Stimulated activated CD8-positive, alpha-beta memory T cell treated with anti-CD3 and anti-CD28 coated beads, Interleukin-7, amount 100 ng/mL, for 48 hours (primary cell): ENCODE measurements around the gene CPT1A.
A peak's percentile ranks its signal among the peaks of the same experiment; 100 is the strongest.

Source experiments
- DNase-seq, 2 donors: peaks; one replicate each; pipeline ENCODE4 v3.0.0-alpha.2; 2020; ENCODE audit warnings: low read depth in 1 of 2; ENCODE audit errors: extremely low read depth in 1 of 2

CPT1A gene

DNA sequence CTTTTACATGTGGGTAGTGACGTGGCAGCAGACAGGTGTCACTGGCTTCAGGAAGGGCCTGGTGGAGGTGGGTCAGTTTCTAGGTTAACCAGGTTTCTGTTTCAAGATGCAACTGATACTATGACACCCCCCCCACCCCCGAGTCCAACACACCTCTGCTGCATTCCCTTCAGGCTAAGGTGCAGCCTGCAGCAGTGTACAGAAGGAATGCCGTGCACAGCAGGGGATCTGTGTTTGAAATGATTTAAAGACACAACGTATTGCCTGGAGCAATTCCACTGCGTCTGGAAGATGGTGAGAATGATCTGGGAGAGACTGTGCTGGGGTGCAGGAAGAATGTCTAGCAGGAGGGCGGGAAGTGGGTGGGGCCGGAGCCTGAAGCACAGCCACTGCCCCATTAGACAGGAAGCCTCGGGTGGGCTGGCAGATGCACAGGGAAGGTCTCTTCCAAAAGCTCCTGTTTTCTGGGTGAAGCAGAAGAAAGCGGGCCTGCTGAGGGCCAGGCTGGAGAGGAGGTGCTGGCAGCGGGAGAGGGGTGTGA is 78.5 kb downstream of the CPT1A start:
- no peak for DNase-seq

DNA sequence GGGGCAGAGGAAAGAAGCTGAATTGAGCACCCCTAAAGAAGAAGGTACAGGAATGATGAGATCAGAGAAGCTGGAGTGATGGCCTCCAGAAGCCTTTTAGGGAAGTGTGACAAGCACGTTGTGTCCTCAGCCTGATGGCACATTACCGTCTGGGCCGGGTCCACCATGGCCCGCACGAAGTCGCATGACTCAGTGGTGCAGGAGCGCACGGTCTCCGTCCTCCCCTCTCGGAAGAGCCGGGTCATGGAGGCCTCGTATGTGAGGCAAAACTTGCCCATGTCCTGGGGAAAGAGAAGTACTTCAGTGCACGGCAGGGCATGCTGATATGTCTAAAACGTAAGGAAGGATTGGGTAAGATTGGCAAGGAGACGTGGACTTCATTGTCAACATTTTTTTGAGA is 79.2 kb downstream of the CPT1A start:
- DNase-seq, result no peak

DNA sequence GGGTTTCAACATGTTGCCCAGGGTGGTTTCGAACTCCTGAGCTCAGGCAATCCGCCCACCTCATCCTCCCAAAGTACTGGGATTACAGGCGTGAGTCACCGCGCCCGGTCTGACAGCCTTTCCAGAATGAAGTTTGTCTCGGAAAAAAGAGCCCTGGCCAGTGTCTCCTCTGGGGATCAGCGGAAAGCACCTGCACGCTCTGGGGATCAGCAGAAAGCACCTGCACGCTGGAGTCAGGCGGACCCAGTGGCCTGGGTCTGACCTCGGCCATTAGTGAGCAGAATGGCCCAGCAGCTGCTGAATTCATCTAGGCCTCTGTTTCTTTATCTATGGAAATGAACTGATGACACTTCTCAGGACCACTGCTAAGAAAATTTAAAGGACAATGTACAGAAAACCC is 79.9 kb downstream of the CPT1A start:
- no peak for DNase-seq

DNA sequence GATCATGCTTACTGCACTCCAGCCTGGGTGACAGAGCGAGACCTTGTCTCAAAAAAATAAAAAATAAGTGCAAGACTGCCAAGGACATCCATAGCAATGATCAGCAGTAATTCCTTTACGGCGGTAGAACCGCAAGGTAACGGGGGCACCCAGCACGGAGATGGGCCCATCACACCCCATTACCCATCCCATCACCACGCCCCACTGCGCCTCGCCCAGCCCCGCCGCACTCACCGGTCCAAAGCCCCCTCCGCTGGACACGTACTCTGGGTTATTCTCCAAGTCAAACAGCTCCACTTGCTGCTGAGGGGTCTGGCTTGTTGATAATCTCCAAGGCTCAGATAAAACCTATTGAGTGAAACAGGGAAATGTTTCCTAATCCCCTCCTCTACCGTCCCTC is 81.7 kb downstream of the CPT1A start:
- no peak for DNase-seq

DNA sequence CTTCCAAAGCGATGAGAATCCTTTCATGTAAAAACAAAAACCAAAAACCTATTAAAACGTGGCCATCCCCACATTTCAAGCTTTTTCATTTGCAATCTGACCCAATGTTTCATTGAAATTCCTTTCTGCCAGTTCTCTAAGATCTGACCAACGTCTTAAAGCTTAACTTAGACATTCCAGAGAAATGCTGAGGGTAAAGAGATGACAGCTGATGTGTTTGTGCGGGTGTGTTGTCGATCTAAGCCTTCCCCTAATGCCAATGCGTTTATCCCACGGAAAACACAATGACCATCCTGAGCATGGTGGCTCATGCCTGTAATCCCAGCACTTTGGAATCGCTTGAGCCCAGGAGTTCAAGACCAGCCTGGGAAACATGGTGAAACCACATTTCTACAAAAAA is 84.0 kb downstream of the CPT1A start:
- DNase-seq, result no peak

DNA sequence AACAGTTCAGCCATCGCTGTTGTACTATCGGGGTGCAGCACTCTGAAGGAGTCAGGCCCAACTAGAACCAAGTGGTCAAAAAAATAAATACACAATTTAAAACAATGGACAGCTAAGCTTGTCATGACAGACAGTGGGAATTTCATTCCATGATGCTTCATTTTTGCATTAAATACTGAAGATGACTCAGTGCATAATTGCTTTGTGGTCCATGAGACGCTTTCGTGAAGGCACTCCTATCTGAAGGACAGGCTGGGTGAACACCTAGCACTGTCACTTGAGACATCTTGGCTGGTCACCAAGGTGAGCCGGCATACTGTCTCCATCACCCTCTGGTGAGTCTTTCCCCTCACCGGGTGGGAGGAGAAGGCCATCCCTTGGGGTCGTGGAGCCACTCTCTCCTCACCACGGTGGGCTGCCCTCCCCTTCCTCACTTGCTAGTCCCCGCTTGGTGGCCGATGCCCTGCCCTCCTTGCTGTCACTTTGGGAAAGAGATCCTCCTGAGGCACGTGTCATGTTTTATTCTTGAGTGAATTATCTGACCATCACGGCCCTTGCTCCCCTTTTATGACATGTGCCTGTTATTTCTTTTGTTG is 85.4 kb downstream of the CPT1A start:
- DNase-seq, result no peak

DNA sequence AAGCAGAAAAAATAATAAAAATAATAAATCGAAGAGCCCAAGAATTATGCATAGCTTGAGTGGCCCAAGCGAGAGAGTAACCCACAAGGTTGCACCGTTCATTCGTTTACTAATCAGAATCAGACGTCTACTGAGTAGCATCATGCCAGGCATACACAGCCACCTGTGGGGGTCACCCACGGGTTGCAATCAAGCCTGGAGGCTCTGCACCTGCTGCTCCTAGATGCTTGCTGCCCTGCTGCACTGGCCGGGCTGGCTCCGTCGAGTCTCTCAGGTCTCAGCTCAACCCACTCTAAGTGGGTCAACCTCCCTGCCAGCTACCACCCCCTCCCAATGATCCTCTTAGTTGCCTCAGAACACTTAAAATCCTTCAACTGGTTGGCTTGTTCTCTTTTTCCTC is 88.4 kb downstream of the CPT1A start:
- DNase-seq, result no peak

DNA sequence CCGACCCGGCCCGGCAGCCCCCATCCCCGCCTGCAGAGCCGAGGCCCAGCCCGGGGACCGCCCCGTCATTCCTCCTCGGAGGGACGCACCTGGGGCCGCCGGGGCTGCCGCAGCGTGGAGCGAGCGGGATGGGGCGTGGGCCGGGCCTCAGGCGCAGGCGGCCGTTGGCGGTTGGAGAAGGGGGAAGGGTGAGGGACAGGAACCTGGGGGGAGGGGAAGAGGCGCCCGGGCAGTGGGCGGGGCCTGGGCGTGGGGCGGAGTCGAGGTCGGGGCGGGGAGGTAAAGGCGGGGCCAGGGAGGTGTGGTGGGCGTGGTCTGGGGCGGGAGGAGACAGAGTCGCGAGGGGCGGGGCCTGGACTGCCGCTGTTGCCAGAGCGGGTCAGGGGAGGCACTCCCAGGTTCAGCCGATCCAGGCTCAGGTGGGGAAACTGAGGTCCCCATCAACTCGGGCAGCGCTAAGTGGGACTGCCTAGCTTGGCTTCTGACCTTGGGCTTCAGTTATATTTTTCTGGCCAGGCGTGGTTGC is 90.3 kb downstream of the CPT1A start, which contains the start of gene TESMIN:
Gene TESMIN, minus strand, starts transcription at position 190 of the 526 bp plus-strand sequence. CDS start 860 bp downstream, outside the sequence.
- DNase-seq, result peak; percentile 72 to 82

DNA sequence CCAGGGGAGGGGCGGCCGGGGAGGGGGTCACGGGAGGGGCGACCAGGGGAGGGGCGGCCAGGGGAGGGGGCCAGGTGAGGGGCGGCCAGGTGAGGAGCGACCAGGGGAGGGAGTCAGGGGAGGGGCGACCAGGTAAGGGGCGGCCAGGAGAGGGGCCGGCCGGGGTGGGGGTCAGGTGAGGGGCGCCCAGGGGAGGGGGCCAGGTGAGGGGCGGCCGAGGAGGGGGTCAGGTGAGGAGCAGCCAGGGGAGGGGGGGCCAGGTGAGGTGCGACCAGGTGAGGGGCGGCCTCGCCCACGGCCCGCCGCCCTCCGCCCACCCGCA is 90.8 kb downstream of the CPT1A start:
- DNase-seq, result no peak

DNA sequence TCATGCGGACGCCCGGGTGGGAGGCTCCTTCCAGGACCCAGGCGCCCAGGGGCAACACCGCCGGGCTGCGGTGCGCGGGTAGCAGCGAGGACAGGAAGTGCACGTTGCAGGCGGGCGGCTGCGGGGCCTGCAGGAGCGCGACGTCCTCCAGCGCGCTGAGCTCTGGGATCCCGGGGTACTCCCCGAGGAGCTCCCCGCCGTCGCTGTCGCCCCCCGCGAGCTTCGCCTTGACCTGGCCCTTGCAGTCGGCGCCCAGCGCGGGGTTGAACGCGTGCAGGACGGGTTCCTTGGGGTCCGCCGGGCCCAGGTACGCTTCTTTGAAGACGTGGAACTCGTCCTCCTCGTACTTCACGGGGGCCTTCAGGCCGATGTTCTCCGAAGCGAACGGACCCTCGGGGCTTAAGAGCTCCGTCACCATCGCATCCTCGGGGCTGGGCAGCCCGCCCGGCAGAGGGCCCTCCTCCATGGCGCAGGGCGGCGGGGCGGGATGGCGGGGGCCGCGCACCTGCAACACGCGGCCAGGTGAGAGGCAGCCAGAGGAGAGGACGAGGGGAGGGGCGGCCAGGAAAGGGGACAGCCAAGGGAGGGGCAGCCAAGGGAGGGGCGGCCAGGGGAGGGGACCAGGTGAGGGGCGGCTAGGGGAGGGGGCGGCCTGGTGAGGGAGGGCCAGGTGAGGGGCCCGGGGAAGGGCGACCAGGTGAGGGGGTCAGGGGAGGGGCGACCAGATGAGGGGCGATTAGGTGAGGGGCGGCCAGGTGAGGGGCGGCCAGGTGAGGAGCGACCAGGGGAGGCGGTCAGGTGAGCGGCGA is 91.3 kb downstream of the CPT1A start:
- no peak for DNase-seq

DNA sequence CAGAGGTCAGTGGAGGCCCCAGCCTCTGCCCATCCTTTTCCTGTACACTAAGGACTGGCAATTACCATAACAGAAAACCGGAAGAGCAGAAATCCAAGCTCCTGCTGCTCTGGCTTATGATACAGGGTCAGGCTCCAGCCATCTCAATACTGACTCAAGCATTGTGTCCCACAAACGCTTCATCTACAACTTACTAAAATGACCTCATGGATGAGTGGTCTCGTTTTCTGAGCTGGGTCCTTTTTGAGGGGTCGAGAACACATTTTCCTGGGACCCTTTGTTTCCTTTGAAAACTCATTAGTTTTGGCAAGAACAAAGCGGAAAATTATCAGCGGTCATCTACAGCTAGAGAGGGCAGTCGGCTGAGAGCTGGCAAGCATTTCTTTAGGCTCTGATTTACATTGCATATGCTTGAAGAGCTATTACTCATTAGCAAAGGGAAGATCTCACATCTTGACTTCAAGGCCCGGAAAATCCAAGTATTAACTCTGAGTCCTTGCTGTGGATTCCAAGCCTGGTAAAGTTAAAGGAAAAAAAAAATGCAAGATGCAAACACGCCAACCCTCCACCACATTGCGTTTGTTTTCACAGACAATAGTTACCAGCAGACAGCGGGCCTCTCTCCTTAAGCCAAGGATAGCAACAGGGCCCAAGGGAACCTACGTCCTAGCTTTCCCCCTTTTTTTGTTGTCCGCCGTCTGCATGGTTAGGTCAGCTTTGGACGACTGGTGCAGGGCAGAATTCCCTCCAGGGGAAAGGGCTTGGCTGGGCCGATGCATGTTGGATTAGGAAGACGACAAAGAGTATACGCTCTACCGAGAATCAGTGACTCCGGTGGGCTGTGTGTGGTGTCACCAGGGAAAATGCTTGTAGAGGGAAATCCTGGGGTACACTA is 92.2 kb downstream of the CPT1A start:
- DNase-seq, result no peak

DNA sequence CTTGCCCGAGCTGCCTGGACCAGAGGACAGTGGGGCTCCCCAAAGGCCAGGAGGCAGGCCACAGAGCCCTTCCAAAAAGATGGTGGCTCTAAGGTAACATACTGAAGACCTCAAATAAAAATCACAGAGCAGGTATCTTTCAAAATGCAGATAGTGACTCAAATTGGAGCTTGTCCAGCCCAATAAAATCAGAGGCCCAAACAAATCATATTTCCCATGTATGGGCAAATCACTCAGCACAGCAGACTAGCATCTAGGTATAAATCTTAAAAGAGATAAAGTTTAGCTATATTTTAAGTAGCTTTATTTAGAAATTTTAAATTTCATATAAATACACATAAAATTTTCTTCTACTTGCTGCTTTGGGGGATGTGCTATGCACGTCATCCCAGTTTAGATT is 93.7 kb downstream of the CPT1A start:
- no peak for DNase-seq

DNA sequence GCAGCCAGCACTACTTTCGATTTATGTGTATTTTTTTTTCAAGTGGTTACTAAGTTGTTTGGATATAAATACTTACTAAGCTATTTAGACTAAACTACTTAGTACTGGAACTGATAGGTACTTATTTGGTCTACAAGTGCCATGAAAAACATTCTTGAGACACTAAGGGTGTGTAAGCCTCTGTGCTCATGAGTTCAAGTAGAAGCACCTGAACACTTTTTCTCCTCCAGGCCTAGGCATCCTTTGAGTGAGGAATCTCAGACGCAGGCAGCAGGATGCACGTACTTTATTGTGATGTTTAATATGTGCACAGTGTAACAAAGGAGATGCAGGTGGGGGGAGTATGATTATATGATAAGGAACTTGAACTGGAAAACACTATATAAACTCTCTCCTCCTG is 98.2 kb downstream of the CPT1A start:
- DNase-seq, result no peak

DNA sequence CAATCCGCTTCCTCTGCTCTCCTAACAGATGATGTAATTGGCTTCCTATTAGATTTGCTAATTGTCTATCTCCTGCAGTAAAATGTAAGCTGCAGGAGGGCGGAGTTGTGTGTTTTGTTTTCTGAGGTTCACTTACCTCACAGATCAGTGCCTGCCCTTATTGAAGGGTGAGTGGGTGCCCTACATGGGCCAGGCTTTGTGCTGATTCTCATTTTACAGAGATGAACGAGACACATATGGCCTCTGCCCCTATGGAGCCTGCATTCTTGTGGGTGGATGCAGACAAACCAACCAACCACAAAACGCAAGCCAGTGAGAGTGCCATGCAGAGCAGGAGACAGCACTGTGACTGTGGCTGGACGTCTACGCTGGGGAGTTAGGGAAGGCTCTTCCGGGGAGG is 100.3 kb downstream of the CPT1A start:
- DNase-seq, result no peak

DNA sequence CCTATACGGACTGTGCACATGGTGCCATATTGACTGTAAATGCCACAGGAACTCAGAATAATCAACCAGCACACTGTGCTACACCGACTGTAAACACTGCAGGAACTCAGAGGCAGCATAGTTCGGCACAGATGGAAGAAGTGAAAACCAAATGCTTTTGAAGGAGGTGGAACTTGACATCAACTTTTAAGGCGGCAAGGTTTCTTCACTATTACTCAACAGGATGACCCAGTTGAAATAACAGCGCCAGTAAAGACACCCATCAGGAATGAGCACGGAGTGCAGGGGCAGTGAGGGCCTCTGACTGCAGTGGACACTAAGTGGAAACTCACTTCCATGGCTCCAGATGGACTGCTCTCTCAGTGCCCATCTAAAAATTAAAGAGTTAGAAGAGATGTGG is 106.1 kb downstream of the CPT1A start:
- no peak for DNase-seq

DNA sequence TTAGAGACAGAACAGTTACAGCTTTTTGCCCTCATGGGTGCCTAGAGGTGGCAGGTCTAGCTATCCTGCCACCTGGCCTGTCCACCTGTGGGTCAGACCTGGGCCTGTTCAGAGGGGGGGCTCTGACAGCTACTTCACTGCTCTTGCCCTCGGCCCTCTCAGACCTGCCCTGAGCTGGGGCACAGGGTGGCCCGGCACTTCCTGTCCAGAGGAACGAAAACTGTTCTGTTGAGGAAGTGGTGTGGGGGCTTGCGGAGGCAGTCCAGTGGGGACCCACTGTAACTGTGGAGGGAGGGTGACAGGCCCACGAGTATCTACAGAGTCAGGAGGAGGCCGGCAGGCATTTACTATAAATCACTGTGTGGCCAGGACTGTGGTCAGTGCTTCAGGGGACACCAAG is 106.6 kb downstream of the CPT1A start:
- no peak for DNase-seq

DNA sequence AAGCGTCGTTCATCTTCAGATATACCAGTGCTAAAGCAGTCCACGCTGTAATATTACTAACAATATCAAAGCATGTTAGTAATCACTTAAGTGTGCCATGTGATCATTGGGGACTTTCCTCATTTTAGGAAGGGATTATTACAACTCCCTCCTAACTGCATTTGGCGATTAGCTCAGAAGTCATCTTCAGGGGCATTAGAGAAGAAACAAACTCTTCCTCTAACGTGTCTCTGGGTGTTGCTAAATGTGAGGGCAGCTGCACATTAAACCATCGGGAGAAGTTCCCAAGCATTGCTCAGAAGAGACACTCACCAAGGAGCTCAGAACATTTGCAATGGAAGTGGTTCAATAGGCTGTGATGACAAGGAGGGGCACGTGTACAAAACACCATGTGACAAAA is 107.6 kb downstream of the CPT1A start:
- DNase-seq, result no peak

DNA sequence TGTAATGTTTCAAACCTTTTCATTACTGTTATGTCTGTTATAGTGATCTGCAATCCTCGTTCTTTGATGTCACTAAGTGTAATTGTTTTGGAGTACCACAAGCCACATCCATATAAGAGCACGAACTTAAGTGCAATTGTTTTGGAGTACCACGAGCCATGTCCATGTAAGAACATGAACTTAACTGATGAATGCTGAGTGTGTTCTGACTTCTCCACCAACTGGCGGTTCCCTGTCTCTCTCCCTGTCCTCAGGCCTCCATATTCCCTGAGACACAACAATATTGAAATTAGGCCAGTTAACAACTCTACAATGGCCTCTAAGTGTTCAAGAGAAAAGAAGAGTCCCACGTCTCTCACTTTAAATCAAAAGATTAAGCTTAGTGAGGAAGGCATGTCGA is 113.9 kb downstream of the CPT1A start:
- DNase-seq, result no peak

DNA sequence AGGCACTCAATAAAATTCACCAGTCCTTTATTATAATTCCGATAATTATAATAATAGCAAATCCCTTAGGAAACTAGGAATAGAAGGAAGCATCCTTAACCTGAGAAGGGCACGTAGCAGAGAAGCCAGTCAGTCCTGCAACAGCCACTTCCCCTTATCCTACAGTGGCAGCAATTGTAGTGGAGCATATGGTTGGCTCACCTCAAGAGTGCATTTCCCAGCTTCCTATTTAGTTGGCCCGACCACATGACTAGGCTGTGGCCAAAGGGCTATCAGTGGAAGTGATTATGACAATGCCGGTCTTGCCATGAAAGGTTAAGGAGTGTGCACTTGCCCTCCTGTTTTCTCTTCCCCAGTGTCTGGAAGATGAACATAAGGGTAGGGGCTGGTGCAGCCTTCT is 117.4 kb downstream of the CPT1A start:
- DNase-seq, result no peak

DNA sequence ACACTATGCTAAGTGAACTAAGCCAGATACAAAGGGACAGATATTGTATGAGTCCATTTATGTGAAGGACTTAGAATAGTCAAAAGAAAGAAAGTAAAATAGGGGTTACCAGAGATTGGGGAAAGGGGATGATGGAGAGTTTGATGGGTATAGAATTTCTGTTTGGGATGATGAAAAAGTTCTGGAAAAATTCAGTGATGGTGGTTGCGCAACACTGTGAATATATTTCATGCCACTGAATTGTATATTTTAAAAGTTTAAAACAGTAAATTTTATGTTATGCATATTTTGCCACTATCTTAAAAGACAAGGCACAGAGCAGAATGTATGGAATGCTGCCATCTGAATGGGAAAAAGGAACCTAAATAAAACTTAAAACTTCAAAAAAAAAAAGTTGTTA is 119.6 kb downstream of the CPT1A start:
- no peak for DNase-seq

DNA sequence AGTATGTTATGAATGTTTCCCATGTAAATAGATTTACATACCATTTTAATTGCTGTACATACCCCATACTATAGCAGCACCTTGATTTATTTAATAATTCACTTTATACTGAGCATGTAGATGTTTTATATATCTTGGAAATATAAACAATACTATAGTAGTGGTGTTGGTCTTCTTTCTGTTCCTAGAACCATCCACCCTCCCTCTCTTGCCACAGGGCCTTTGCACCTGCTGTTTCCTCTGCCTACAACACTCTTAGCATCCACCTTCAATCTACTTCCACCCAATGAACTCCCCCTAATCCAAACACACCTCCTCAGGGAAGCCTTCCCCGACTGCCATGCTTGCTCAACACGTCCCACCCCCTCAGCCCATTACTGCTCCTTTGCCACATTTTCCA is 120.6 kb downstream of the CPT1A start:
- DNase-seq, result no peak
